ENCODE data around the gene VPS4A.
"Not testable (repeated sequence)": the region's sequence is repeated elsewhere in the genome, so short reads cannot be mapped to it uniquely, and the experiment has no call there.

The VPS4A gene

DNA sequence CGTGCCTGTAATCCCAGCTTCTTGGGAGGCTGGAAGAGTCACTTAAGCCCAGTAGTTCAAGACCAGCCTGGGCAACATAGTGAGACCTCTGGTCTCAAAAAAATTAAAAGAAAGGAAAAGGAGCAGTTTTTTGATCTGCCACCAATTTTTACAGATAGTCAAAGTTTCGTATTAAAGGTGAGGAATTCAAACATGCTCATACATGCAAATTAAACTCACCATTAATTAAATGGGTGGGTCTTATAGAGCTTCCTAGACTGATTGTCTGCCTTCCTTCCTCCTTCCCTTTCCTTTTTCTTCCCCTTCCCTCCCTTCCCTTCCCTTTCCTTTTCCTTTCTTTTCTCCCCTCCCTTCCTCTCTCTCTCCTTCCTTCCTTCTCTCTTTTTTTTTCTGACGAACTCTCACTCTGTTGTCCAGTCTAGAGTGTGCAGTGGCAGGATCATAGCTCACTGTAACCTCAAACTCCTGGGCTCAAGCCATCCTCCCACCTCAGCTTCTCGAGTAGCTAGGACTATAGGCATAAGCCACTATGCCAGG is 36.4 kb upstream of the VPS4A start:
- no peak for DNase-seq (ENCODE audit: low read depth)
- TF ChIP-seq, protein P1, sequence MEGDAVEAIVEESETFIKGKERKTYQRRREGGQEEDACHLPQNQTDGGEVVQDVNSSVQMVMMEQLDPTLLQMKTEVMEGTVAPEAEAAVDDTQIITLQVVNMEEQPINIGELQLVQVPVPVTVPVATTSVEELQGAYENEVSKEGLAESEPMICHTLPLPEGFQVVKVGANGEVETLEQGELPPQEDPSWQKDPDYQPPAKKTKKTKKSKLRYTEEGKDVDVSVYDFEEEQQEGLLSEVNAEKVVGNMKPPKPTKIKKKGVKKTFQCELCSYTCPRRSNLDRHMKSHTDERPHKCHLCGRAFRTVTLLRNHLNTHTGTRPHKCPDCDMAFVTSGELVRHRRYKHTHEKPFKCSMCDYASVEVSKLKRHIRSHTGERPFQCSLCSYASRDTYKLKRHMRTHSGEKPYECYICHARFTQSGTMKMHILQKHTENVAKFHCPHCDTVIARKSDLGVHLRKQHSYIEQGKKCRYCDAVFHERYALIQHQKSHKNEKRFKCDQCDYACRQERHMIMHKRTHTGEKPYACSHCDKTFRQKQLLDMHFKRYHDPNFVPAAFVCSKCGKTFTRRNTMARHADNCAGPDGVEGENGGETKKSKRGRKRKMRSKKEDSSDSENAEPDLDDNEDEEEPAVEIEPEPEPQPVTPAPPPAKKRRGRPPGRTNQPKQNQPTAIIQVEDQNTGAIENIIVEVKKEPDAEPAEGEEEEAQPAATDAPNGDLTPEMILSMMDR (IDR thresholded peaks at IDR 0.05; ENCODE audit: control insufficient read depth, insufficient read depth, low read depth, low read length, missing control alignments) = no peak

DNA sequence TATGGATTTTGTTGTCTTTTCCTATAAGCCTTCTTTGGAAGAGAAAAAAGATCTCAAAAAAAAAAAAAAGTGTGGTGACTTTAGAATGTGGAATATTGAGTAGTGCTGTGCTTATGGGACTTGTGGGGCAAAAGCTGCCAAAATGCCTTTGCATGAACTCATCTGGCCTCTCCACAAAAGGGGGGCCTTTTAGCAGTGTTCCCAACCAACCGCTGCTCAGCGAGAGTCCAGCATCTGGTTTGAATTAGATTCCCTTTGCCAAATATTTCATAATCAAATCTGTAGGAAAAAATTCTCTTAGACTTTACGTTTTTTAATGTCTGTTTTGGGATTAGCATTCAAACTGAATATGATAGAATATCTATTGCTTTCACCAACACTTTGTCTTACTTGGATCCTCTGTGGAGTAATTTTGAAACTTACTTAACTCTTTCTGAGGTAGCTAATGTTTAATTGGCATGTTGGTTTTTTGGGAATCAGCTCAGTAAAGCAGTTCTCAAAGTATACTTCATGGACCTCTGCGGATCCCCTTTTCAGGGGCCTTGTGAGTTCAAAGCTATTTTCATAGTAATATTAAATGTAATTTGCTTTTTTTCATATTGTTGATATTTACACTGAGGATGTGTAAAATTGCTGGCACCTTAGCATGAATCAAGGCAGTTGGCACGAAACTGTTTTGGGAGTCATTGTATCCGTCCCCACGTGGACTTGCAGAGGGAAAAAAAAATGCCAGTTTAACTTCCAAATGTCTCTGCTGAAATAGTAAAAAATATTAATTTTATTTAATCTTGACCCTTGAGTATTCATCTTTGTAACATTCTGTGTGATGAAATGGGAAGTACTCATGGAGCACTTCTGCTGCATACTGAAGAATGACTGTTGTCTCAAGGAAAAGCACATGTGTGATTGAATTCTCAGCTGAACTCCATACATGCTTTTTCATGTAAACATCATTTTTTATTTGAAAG is 34.7 kb upstream of the VPS4A start:
- H3K4me3 ChIP-seq (ENCODE audit: control insufficient read depth, low read depth, low read length) = no peak overlapping the region; the same call in 1 of the 2 replicates
- DNase-seq (ENCODE audit: low read depth) = peak; percentile 92
- TF ChIP-seq, protein P1 (IDR thresholded peaks at IDR 0.05; ENCODE audit: control insufficient read depth, insufficient read depth, low read depth, low read length, missing control alignments) = no peak

More for the DNA sequence above, 36.4 kb upstream of the VPS4A start:
- H3K4me3 ChIP-seq (ENCODE audit: control insufficient read depth, low read depth, low read length) = no peak overlapping the region

DNA sequence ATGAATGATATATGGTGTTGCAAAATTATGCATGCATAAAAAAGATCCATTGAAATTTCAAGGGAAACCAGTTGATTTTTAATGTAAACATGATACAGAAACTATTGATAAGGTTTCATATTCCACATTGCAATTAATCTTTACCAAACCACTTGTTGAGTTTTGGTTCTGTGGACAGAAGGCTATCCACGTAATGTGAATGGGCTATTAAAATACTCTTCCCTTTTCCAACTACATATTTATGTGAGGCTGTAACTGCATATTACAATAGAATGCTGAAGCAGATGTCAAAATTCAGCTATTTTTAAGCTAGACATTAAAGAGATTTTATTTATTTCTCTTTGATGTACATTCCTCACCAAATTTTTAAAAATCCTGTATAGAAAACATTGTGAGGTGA is 33.7 kb upstream of the VPS4A start:
- H3K4me3 ChIP-seq (ENCODE audit: control insufficient read depth, low read depth, low read length) = no peak overlapping the region

DNA sequence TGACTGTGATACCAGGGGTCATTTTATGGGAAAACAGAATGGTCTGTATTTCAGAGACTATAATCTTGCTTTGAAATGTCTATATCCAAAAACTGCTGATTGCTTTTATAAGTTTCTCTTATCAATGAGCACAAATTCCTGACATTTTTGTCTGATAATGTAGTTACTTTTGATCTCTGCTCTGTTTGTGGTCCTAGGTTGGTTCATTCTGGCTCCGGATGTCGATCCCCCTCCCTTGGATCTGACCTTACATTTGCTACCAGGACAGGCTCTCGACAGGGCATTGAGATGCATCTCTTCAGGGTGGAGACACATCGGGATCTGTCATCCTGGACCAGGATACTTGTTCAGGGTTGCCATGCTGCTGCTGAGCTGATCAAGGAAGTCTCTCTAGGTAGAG is 27.3 kb upstream of the VPS4A start:
- no peak for DNase-seq (ENCODE audit: low read depth)
- no peak overlapping the region for H3K4me3 ChIP-seq (ENCODE audit: control insufficient read depth, low read depth, low read length)
- TF ChIP-seq, protein P1 (IDR thresholded peaks at IDR 0.05; ENCODE audit: control insufficient read depth, insufficient read depth, low read depth, low read length, missing control alignments) = no peak

More for the DNA sequence above, 33.7 kb upstream of the VPS4A start:
- DNase-seq (ENCODE audit: low read depth) = no peak
- TF ChIP-seq, protein P1 (IDR thresholded peaks at IDR 0.05; ENCODE audit: control insufficient read depth, insufficient read depth, low read depth, low read length, missing control alignments) = no peak

DNA sequence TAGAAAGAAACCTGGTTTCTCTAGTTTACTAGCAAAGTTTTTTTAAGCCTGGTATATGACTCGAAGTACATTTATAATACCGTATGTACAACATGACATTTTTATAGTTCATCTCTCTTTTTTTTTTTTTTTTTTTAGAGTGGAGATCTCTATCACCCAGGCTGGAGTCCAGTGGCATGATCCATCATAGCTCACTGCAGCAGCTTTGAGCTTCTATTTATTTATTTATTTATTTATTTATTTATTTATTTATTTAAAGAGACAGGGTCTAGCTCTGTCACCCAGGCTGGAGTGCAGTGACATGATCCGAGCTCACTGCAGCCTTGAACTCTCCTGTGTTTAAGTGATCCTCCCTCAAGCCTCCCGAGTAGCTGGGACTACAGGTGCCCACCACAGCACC is 25.9 kb upstream of the VPS4A start:
- H3K4me3 ChIP-seq (ENCODE audit: control insufficient read depth, low read depth, low read length) = no peak overlapping the region
- DNase-seq (ENCODE audit: low read depth) = no peak
- TF ChIP-seq, protein P1 (IDR thresholded peaks at IDR 0.05; ENCODE audit: control insufficient read depth, insufficient read depth, low read depth, low read length, missing control alignments) = no peak

DNA sequence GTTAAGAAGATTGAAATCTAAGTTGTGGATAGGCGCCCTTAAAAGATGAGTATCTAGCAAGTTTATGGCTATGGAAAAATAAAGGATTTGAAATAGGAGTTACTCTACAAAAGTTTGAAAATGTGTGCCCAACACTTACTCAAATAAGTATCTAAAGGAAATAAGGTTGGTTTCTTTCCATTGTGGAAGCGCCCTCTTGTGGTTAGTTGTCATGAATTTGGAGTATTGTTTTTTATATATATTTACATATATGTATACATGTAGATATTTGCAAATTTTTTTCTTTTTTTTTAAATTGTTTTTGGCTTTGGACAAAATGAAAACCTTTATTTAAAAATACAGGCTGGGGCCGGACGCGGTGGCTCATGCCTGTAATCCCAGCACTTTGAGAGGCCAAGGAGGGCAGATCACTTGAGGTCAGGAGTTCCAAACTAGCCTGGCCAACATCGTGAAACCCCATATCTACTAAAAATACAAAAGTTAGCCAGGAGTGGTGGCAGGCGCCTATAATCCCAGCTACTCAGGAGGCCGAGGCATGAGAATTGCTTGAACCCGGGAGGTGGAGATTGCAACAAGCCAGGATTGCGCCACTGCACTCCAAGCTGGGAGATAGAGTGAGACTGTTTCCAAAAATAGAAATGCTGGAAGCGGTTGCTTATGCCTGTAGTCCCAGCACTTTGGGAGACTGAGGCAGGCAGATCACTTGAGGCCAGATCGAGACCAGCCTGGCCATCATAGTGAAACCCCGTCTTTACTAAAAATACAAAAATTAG is 24.0 kb upstream of the VPS4A start:
- H3K4me3 ChIP-seq (ENCODE audit: control insufficient read depth, low read depth, low read length) = no peak overlapping the region
- peak; percentile 60 for DNase-seq (ENCODE audit: low read depth)
- TF ChIP-seq, protein P1 (IDR thresholded peaks at IDR 0.05; ENCODE audit: control insufficient read depth, insufficient read depth, low read depth, low read length, missing control alignments) = peak; percentile 44

DNA sequence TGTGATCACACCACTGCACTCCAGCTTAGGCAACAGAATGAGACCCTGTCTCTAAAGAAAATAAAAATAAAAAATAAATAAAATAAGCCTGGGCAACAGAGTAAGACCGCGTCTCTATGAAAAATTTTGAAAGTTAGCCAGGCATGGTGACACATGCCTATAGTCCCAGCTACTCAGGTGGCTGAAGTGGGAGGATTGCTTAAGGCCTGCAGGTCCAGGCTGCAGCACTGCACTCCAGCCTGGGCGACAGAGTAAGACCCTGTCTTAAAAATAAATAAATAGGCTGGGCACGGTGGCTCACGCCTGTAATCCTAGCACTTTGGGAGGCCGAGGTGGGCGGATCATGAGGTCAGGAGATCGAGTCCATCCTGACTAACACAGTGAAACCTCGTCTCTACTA is 19.5 kb upstream of the VPS4A start:
- not testable (repeated sequence) for DNase-seq (ENCODE audit: low read depth); H3K4me3 ChIP-seq (ENCODE audit: control insufficient read depth, low read depth, low read length)
